GM12864 (cell line): ENCODE data around the gene RHCE.

Experiments
- DNase-seq: peaks from one replicate; pipeline ENCODE4 v3.0.0-alpha.2; 2011; ENCODE audit warnings: low read depth
- H3K4me3 ChIP-seq: 2 replicates; pipeline ENCODE4 v1.5.1; 2011; ENCODE audit warnings: mild to moderate bottlenecking, low read depth, low read length, control low read depth
- CTCF ChIP-seq: IDR thresholded peaks from 2 replicates; pipeline ENCODE4 v1.5.1; 2011; ENCODE audit warnings: low read depth, mild to moderate bottlenecking, moderate library complexity, low read length, control low read depth, inconsistent platforms; ENCODE audit errors: missing control alignments

The RHCE gene

GRCh38 chr1:25443030-25443699 lies 22.5 kb upstream of the RHCE start:
- no peak overlapping the region for H3K4me3 ChIP-seq
- no peak for TF ChIP-seq CTCF
- no peak for DNase-seq

- DNase-seq = no peak
- no peak for TF ChIP-seq CTCF
- H3K4me3 ChIP-seq = no peak overlapping the region
These were observed 21.6 kb upstream of the RHCE start for GRCh38 chr1:25442178-25442577.

- no peak for DNase-seq
- no peak overlapping the region for H3K4me3 ChIP-seq
- TF ChIP-seq CTCF = no peak
These were observed 18.7 kb upstream of the RHCE start for GRCh38 chr1:25439287-25439686.

GRCh38 chr1:25437672-25438071 lies 17.0 kb upstream of the RHCE start:
- TF ChIP-seq CTCF = no peak
- DNase-seq = no peak
- no peak overlapping the region for H3K4me3 ChIP-seq

- no peak for DNase-seq
- no peak overlapping the region; the same call in 1 of the 2 replicates for H3K4me3 ChIP-seq
These were observed 14.9 kb upstream of the RHCE start for GRCh38 chr1:25435397-25436108.

GRCh38 chr1:25433389-25434186 lies 13.0 kb upstream of the RHCE start:
- no peak for TF ChIP-seq CTCF
- no peak overlapping the region for H3K4me3 ChIP-seq
- DNase-seq = no peak

More at GRCh38 chr1:25435397-25436108, 14.9 kb upstream of the RHCE start:
- TF ChIP-seq CTCF = no peak
